ENCODE data around the gene NF1. TPM values are rescaled to one million over a fixed set of nuclear protein-coding genes. Genes with fewer than 3 reads are reported as not detected.
A peak's percentile ranks its signal among the peaks of the same experiment; 100 is the strongest.

Gene NF1
- total RNA-seq, 1 donor from 2014 or later: 53.1 TPM

DNA sequence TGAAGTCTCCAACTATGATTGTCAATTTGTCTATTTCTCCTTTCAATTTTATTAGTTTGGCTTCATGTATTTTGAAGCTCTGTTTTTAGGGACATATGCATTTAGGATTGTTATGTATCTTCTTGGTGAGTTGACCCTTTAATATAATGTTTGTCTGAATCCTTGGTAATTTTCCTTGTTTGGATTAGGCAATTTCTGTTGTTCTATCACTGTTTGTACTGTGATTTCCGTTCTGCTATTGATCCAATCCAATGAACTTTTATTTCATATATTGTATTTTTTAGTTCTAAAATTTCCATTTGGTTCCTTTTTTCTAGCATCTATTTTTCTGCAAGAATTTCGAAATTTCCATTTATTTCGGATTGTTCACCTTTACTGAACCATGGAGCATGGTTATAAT is 327.7 kb downstream of the NF1 start:
- intact Hi-C loops (cut with DNase I): no loop called here
- Histone ChIP-seq H3K27ac (no peak overlapping the region), H3K4me3 (no peak overlapping the region), H3K36me3 (no peaks in the 10 kb centered on the region), H3K4me1 (no peaks in the 10 kb centered on the region), H3K27me3 (ENCODE audit: low read depth) (peaks cover 13% of the 10 kb centered on the region), H3K9me3 (no peaks in the 10 kb centered on the region)
- TF ChIP-seq, protein P1, sequence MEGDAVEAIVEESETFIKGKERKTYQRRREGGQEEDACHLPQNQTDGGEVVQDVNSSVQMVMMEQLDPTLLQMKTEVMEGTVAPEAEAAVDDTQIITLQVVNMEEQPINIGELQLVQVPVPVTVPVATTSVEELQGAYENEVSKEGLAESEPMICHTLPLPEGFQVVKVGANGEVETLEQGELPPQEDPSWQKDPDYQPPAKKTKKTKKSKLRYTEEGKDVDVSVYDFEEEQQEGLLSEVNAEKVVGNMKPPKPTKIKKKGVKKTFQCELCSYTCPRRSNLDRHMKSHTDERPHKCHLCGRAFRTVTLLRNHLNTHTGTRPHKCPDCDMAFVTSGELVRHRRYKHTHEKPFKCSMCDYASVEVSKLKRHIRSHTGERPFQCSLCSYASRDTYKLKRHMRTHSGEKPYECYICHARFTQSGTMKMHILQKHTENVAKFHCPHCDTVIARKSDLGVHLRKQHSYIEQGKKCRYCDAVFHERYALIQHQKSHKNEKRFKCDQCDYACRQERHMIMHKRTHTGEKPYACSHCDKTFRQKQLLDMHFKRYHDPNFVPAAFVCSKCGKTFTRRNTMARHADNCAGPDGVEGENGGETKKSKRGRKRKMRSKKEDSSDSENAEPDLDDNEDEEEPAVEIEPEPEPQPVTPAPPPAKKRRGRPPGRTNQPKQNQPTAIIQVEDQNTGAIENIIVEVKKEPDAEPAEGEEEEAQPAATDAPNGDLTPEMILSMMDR (IDR thresholded peaks at IDR 0.05): no peak
- no peak for ATAC-seq
- DNase-seq: no peak

DNA sequence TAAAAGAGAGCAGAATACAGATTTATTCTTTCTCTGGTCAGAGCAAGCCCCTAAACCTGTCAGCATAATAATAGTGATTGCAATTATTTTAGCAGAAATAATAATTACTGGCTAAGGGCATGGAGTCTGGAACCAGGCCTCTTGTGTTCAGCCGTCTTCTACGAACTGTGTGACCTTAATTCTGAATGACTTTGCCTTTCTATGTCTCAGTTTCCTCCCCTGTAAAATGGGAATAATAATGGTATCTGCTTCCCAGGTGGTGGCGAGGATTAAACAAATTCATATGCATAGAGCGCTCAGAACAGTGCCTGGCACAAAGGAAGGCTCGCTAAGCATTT is 330.1 kb downstream of the NF1 start:
- ATAC-seq: no peak

DNA sequence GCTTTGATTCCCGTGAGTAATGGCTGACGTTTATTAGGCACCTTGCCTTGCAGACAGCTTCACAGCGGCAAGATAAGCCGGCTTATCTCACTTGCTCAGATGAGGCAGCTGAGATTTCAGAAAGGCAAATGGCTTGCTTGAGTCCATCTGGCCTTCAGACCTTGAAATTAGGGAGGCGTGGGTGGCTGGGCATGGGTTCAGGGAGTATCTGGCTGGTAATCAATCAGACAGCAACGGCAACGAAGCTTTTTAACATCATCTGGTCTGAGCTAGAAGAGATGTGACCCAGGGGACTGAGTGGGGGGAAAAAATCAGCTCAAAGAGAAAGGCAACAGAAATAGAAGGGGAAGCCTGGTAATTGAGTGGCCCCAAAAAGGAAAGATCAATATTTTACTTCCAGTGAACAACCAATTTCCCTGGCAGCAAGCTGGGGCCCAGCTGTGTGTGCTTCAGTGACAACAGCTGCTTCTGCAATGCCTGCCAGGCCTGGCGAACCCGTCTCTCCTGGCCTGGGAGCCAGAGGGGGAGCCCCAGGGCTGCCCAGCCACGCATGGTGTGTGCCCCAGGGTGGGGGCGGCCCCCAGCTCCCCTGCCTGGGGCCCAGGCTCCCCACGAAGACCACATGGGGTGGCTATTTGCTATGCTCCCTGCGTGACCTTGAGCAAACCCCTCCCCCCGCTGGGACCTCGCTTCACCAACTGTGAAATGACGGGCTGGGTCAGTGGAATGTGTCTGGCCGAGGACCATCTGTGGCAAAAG is 330.7 kb downstream of the NF1 start:
- no peak overlapping the region for H3K27ac ChIP-seq
- TF ChIP-seq, protein P1 (IDR thresholded peaks at IDR 0.05): no peak
- no peak for DNase-seq
- ATAC-seq: peak; percentile 26 to 30
- H3K9me3 ChIP-seq: no peaks in the 10 kb centered on the region
- peaks cover 20% of the 10 kb centered on the region for H3K27me3 ChIP-seq (ENCODE audit: low read depth)
- intact Hi-C loops (cut with DNase I): no loop called here
- H3K36me3 ChIP-seq: no peaks in the 10 kb centered on the region
- H3K4me3 ChIP-seq: no peak overlapping the region
- no peaks in the 10 kb centered on the region for H3K4me1 ChIP-seq

More for the DNA sequence above, 330.1 kb downstream of the NF1 start:
- Histone ChIP-seq H3K4me1 (no peaks in the 10 kb centered on the region), H3K27ac (no peak overlapping the region), H3K9me3 (no peaks in the 10 kb centered on the region), H3K36me3 (no peaks in the 10 kb centered on the region), H3K27me3 (ENCODE audit: low read depth) (peaks cover 20% of the 10 kb centered on the region), H3K4me3 (no peak overlapping the region)
- intact Hi-C loops (cut with DNase I): no loop called here
- DNase-seq: no peak
- TF ChIP-seq, protein P1 (IDR thresholded peaks at IDR 0.05): no peak

Small RNA genes lying within 50 kb of the gene (microRNA-seq; reads per million reads assigned to microRNA genes)
- not detected for gene MIR4733 (ENCODE audit: borderline number of aligned reads)

Other genes with a start within 250 kb of the NF1 start
- 16.3 TPM for gene TEFM, start 188.7 kb upstream of the NF1 start, total RNA-seq
- gene ADAP2, start 173.0 kb upstream of the NF1 start, total RNA-seq: 31.5 TPM
- gene RNF135, start 123.9 kb upstream of the NF1 start, total RNA-seq: 29.2 TPM
- 12.4 TPM for gene OMG, start 202.3 kb downstream of the NF1 start, total RNA-seq
- 130 TPM for gene EVI2B, start 219.1 kb downstream of the NF1 start, total RNA-seq
- gene EVI2A, start 226.6 kb downstream of the NF1 start, total RNA-seq: 45.2 TPM

Data from lower lobe of right lung (tissue), 2 donors.